K562 (cell line): ENCODE measurements around the gene TTC9B. TPM values are rescaled to one million over a fixed set of nuclear protein-coding genes. Genes with fewer than 3 reads are reported as not detected.

ENCODE experiments used
- ATAC-seq: fragments of 200-7000 bp; cut with Tn5 transposase; 3 replicates; pipeline ENCODE4 v1.9.1; 2020; ENCODE audit warnings: moderate library complexity
- BruUV-seq: library from RNA; stranded (reverse); fragments of 400-500 nt; replicated peaks from 2 replicates; lab custom pipeline; 2021; lab: Mats Ljungman, UMichigan
- CTCF ChIA-PET: fragments of 300-600 bp; formaldehyde crosslinking; extraction: SDS; loops from one replicate; lab custom pipeline; 2021; ENCODE audit warnings: low intra/inter-chr PET ratio; lab: Yijun Ruan, JAX
- POLR2A ChIA-PET: fragments of 300-600, 350-650 bp; sonication (Branson Sonifier 250); formaldehyde crosslinking; extraction: SDS; loops from one replicate; lab custom pipeline; 2021; ENCODE audit warnings: antibody characterized with exemption, inconsistent platforms; lab: Yijun Ruan, JAX
- DNase-seq, 4 experiments: peaks; one replicate each; pipeline versions ENCODE4 v3.0.0 to v3.0.0-alpha.2; 2011 to 2018; ENCODE audit warnings: low spot score in 3 of 4, mixed read lengths in 3 of 4; ENCODE audit errors: extremely low read depth in 1 of 4
- FAIRE-seq: peaks from 2 replicates; lab custom pipeline; 2011; peaks lifted over from hg19 to GRCh38; lab: Jason Lieb, UNC
- H2AFZ ChIP-seq: 2 replicates; pipeline ENCODE4 v1.6.0; 2011; ENCODE audit warnings: low read depth, low read length, control low read depth, inconsistent platforms
- H3K27ac ChIP-seq: fragments of 200-600 bp; 3 replicates; pipeline ENCODE4 v1.8.0; 2011; ENCODE audit warnings: low read depth, mild to moderate bottlenecking, control low read depth, inconsistent platforms, low read length, moderate library complexity, mixed read lengths; ENCODE audit errors: extremely low read depth
- H3K27me3 ChIP-seq, 2 experiments: fragments of 300-600 bp in 1 of 2; 2 replicates in 1 of 2; 3 replicates in 1 of 2; pipeline versions ENCODE4 v1.6.0 to v1.8.0; 2011; ENCODE audit warnings: inconsistent platforms in 2 of 2, low read length in 2 of 2, mild to moderate bottlenecking in 1 of 2, mixed read lengths in 1 of 2, moderate library complexity in 1 of 2; ENCODE audit not compliant: control insufficient read depth in 2 of 2, insufficient read depth in 2 of 2
- H3K36me3 ChIP-seq: fragments of 300-600 bp; 3 replicates; pipeline ENCODE4 v1.8.0; 2011; ENCODE audit warnings: mild to moderate bottlenecking, low read length, inconsistent platforms; ENCODE audit not compliant: control insufficient read depth, insufficient read depth
- H3K4me1 ChIP-seq, 2 experiments: fragments of 200-600 bp in 1 of 2; replicated peaks in 1 of 2; 2 replicates in 1 of 2; 3 replicates in 1 of 2; pipeline versions ENCODE4 v1.5.1 to v1.8.0; 2011; ENCODE audit warnings: inconsistent platforms in 2 of 2, low read length in 2 of 2, mild to moderate bottlenecking in 1 of 2, mixed read lengths in 1 of 2, moderate library complexity in 1 of 2; ENCODE audit not compliant: control insufficient read depth in 2 of 2, insufficient read depth in 2 of 2
- H3K4me2 ChIP-seq: 2 replicates; pipeline ENCODE4 v1.6.1; 2011; ENCODE audit warnings: low read length, control low read depth, inconsistent platforms, mixed read lengths; ENCODE audit not compliant: insufficient read depth
- H3K4me3 ChIP-seq: fragments of 200-600 bp; sonication (generic), shearing (Covaris generic); 2 replicates; pipeline ENCODE4 v1.5.1; 2016; ENCODE audit warnings: control low read depth, inconsistent platforms
- H3K79me2 ChIP-seq: fragments of 200-600 bp; 3 replicates; pipeline ENCODE4 v1.8.0; 2011; ENCODE audit warnings: low read length, inconsistent platforms; ENCODE audit not compliant: control insufficient read depth, insufficient read depth
- H3K9ac ChIP-seq, 2 experiments: 2 replicates each; pipeline versions ENCODE4 v1.6.0 to v1.6.1; 2011; ENCODE audit warnings: low read depth in 2 of 2, low read length in 2 of 2, control low read depth in 1 of 2, inconsistent platforms in 1 of 2, mild to moderate bottlenecking in 1 of 2, mixed read lengths in 1 of 2; ENCODE audit not compliant: insufficient read depth in 1 of 2
- H3K9me1 ChIP-seq: one replicate; pipeline ENCODE4 v1.6.0; 2011; ENCODE audit warnings: inconsistent platforms, mild to moderate bottlenecking, low read length, moderate library complexity; ENCODE audit not compliant: control insufficient read depth, insufficient read depth
- H3K9me3 ChIP-seq: replicated peaks from 2 replicates; pipeline ENCODE4 v1.5.1; 2011; ENCODE audit warnings: low read depth, low read length, inconsistent platforms; ENCODE audit not compliant: control insufficient read depth, insufficient read depth
- H4K20me1 ChIP-seq: replicated peaks from 2 replicates; pipeline ENCODE4 v1.6.1; 2011; ENCODE audit warnings: low read length, inconsistent platforms, mixed read lengths; ENCODE audit not compliant: control insufficient read depth, insufficient read depth
- BACH1 ChIP-seq: fragments of 200-800 bp; sonication (Bioruptor generic); IDR thresholded peaks from 2 replicates; pipeline ENCODE4 v1.6.1; 2016; ENCODE audit warnings: missing genetic modification characterization, missing compliant biosample characterization
- BRCA1 ChIP-seq, 2 experiments: fragments of 450-650 bp in 1 of 2; sonication (generic) in 1 of 2; formaldehyde crosslinking in 1 of 2; IDR thresholded peaks; 2 replicates each; pipeline versions ENCODE4 v1.5.0 to v1.6.1; 2017 to 2020; ENCODE audit warnings: mild to moderate bottlenecking in 1 of 2, missing genetic modification reagents in 1 of 2
- FOXJ3 ChIP-seq: sonication (generic); formaldehyde crosslinking; IDR thresholded peaks from 2 replicates; pipeline ENCODE4 v1.4.0; 2020; ENCODE audit warnings: mild to moderate bottlenecking, missing genetic modification reagents
- L3MBTL2 ChIP-seq: fragments of 450-650 bp; IDR thresholded peaks from 2 replicates; pipeline ENCODE4 v1.6.1; 2016; ENCODE audit warnings: mild to moderate bottlenecking, moderate library complexity
- POLR2A ChIP-seq: fragments of 450-650 bp; conservative IDR thresholded peaks from 2 replicates; pipeline ENCODE4 v1.6.1; 2016
- PRMT5 ChIP-seq: sonication (generic); formaldehyde crosslinking; IDR thresholded peaks from 2 replicates; pipeline ENCODE4 v1.5.0; 2020; ENCODE audit warnings: missing genetic modification reagents
- RBM34 ChIP-seq: fragments of 200-400 bp; formaldehyde crosslinking; IDR thresholded peaks from 2 replicates; pipeline ENCODE4 v1.6.1; 2018; ENCODE audit warnings: low read length, borderline replicate concordance; ENCODE audit not compliant: insufficient read depth
- SMARCB1 ChIP-seq: IDR thresholded peaks from 2 replicates; pipeline ENCODE4 v1.6.1; 2011; ENCODE audit warnings: improper control_type of control experiment, low read depth; ENCODE audit not compliant: insufficient read length
- TBP ChIP-seq: optimal IDR thresholded peaks from 2 replicates; pipeline ENCODE3; 2011; ENCODE audit warnings: low read depth, low read length, improper control_type of control experiment
- THRAP3 ChIP-seq: fragments of 450-650 bp; IDR thresholded peaks from 2 replicates; pipeline ENCODE4 v1.6.1; 2016; ENCODE audit warnings: mild to moderate bottlenecking, inconsistent platforms, borderline replicate concordance
- ZNF408 ChIP-seq: fragments of 250-450 bp; sonication (Bioruptor Pico); IDR thresholded peaks from 2 replicates; pipeline ENCODE4 v1.4.0; 2020; ENCODE audit warnings: low read depth, mild to moderate bottlenecking, moderate library complexity
- ZNF507 ChIP-seq: conservative IDR thresholded peaks from 2 replicates; pipeline ENCODE4 v1.6.1; 2017; ENCODE audit warnings: missing genetic modification characterization, missing compliant biosample characterization
- WGBS: fragments of 100-300 bp; shearing (Covaris generic); methylation state at CpG from one replicate; pipeline ENCODE4 v1.1.6; 2016; ENCODE audit warnings: low coverage, mixed read lengths; ENCODE audit not compliant: insufficient coverage; ENCODE audit errors: missing lambda C conversion rate; 5-methylcytosine and 5-hydroxymethylcytosine counted together
- in situ Hi-C: fragments of 300-500 bp; cut with MboI; formaldehyde crosslinking; loops from 4 replicates; pipeline ENCODE4 v1.15.0; 2018; ENCODE audit warnings: inconsistent platforms, mixed read lengths
- intact Hi-C: fragments of 100-400 bp; cut with micrococcal nuclease; formaldehyde crosslinking; loops from 2 replicates; pipeline ENCODE4 v1.14.2; 2022
- polyA plus RNA-seq, 8 experiments: library from polyadenylated mRNA; depleted of rRNA in 4 of 8; stranded (reverse) in 5 of 8; unstranded in 3 of 8; fragments of >200 nt; fragmentation: Nextera tagmentation in 2 of 8; fragmentation: Illumina TruSeq in 1 of 8; extraction: Ambion mirVana in 2 of 8; extraction: Trizol in 1 of 8; gene quantifications; 2 replicates each; pipeline versions ENCODE4 v1.2.1 to v1.2.3, GENCODE V29; 2011 to 2014; ENCODE audit warnings: inconsistent platforms in 1 of 8, missing spikeins in 1 of 8
- total RNA-seq, 7 experiments: library from RNA; depleted of rRNA in 6 of 7; stranded (reverse); fragments of >200 nt in 6 of 7; fragmentation: Illumina TruSeq in 2 of 7; extraction: Trizol in 2 of 7; gene quantifications; 2 replicates each; pipeline versions ENCODE4 v1.2.1 to v1.2.3, GENCODE V29; 2011 to 2021; ENCODE audit warnings: low replicate concordance in 1 of 7
- TF ChIP-seq, protein P1 (sequence below): fragments of 250-450 bp; sonication (Bioruptor Pico); IDR thresholded peaks from 2 replicates; pipeline ENCODE4 v1.8.0; 2022; ENCODE audit warnings: inconsistent platforms

Gene TTC9B
- total and polyA plus RNA-seq, 9 of the 15 experiments (the other 6 are each of a cell fraction or from before 2014, with no cell fraction given), result 0.06 to 0.14 TPM; not detected in 7

GRCh38 chr19:40239415-40240226, 21.4 kb upstream of the TTC9B start:
- H3K79me2 ChIP-seq, result peaks cover 4% of the 10 kb centered on the region; the same call in 1 of the 3 replicates
- in situ Hi-C loops, result no loop called here
- CTCF ChIA-PET, result no interaction called here
- H3K27me3 ChIP-seq, result no peaks in the 10 kb centered on the region
- no peaks in the 10 kb centered on the region for H3K9me3 ChIP-seq
- no peak overlapping the region for H3K4me2 ChIP-seq
- WGBS, result 89% methylated on average over 12 of the region's 12 CpGs
- no peak overlapping the region for H3K9ac ChIP-seq
- POLR2A ChIA-PET, result interaction anchor here (0.5 kb wide), 1 partner anchor 13 kb away, joined by 3 read pairs; no protein-coding TSS in a partner anchor
- BruUV-seq, result no TSS peak
- DNase-seq (no peak), ATAC-seq (no peak), FAIRE-seq (no peak)
- TF ChIP-seq ZNF507 (tag) (no peak), ZNF408 (CRISPR knock-in tag) (no peak), THRAP3 (no peak), PRMT5 (CRISPR knock-in tag) (no peak), BACH1 (no peak), RBM34 (no peak), POLR2A (no peak), BRCA1 (IDR thresholded peaks at IDR 0.05) (no peak), BRCA1 (CRISPR knock-in tag; IDR thresholded peaks at IDR 0.05) (no peak), TBP (no peak), L3MBTL2 (no peak), SMARCB1 (no peak), FOXJ3 (CRISPR knock-in tag) (no peak)
- TF ChIP-seq, protein P1, sequence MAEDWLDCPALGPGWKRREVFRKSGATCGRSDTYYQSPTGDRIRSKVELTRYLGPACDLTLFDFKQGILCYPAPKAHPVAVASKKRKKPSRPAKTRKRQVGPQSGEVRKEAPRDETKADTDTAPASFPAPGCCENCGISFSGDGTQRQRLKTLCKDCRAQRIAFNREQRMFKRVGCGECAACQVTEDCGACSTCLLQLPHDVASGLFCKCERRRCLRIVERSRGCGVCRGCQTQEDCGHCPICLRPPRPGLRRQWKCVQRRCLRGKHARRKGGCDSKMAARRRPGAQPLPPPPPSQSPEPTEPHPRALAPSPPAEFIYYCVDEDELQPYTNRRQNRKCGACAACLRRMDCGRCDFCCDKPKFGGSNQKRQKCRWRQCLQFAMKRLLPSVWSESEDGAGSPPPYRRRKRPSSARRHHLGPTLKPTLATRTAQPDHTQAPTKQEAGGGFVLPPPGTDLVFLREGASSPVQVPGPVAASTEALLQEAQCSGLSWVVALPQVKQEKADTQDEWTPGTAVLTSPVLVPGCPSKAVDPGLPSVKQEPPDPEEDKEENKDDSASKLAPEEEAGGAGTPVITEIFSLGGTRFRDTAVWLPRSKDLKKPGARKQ (CRISPR knock-in tag), result no peak
- H3K4me1 ChIP-seq, result peaks cover 0 to 14% of the 10 kb centered on the region in 2 experiments; a peak in 1 of 5 replicates
- H3K36me3 ChIP-seq, result peaks cover 83% of the 10 kb centered on the region; the same call in 2 of the 3 replicates
- no peaks in the 10 kb centered on the region; the same call in 1 of the 2 replicates for H4K20me1 ChIP-seq
- no peak overlapping the region for H3K4me3 ChIP-seq
- intact Hi-C loops, result no loop called here
- H3K27ac ChIP-seq, result no peak overlapping the region
- no peak overlapping the region for H2AFZ ChIP-seq
- H3K9me1 ChIP-seq, result no peaks in the 10 kb centered on the region
